ENCODE data around the gene TNS2.

Gene TNS2

DNA sequence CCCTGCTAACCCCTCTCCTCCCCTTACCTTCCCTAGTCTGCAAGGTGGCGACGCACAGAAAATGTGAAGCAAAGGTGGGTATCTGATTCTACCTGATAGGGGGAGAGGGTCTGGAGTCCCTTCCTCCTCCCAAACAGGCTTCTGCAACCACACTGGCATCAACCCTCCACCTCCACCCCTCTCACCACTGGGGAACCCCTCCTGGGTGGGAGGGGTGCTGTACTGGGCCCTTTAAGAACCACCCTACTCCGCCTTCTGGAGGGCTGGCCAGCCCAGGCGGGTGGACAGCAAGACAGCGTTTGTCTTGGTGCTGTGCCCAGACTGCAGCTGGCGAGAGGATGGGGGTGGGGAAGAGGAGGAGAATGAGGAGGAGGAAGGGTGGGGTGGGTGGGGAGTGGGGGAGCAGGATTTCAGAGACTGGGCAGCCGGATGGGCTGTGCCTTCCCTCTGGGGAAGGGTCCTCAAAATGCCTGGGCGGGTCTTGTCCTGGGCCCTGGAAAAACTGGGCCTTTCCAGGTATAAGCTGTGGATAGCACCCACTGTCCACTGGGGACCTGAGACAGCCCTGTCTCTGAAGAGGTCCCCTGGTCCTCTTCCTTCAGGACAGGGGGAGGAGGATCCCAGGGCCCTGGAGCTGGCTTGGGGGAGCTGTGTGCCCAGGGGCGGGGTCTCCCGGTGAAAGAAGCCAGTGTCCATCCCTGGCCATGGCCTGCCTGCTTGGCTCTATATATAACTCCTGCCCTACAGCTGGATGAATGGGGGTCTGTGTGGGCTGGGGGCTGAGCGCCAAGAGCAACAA is 2.8 kb downstream of the TNS2 start (continued):
- TF ChIP-seq, protein P1, sequence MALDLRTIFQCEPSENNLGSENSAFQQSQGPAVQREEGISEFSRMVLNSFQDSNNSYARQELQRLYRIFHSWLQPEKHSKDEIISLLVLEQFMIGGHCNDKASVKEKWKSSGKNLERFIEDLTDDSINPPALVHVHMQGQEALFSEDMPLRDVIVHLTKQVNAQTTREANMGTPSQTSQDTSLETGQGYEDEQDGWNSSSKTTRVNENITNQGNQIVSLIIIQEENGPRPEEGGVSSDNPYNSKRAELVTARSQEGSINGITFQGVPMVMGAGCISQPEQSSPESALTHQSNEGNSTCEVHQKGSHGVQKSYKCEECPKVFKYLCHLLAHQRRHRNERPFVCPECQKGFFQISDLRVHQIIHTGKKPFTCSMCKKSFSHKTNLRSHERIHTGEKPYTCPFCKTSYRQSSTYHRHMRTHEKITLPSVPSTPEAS (tag by site-specific recombination; IDR thresholded peaks at IDR 0.05), result no peak
- TF ChIP-seq ZNF426 (tag by site-specific recombination; IDR thresholded peaks at IDR 0.05) (no peak), ZNF366 (tag by site-specific recombination; conservative IDR thresholded peaks at IDR 0.05) (no peak), ZNF274 (IDR thresholded peaks at IDR 0.05; ENCODE audit: low read length) (no peak), ZNF274 (tag by site-specific recombination; IDR thresholded peaks at IDR 0.05; ENCODE audit: borderline replicate concordance) (no peak), KLF1 (tag by site-specific recombination; IDR thresholded peaks at IDR 0.05) (peak; percentile 87), ZNF654 (tag by site-specific recombination; IDR thresholded peaks at IDR 0.05; ENCODE audit: low read depth) (no peak), ZNF2 (tag by site-specific recombination; IDR thresholded peaks at IDR 0.05) (no peak), ZSCAN30 (tag by site-specific recombination; IDR thresholded peaks at IDR 0.05) (no peak), ZNF792 (tag by site-specific recombination; IDR thresholded peaks at IDR 0.05) (no peak), BCL11A (tag by site-specific recombination; IDR thresholded peaks at IDR 0.05; ENCODE audit: low read depth) (no peak), KLF8 (tag by site-specific recombination; IDR thresholded peaks at IDR 0.05) (no peak), ZNF645 (tag by site-specific recombination; IDR thresholded peaks at IDR 0.05) (no peak), ZNF335 (tag by site-specific recombination; conservative IDR thresholded peaks at IDR 0.05) (no peak), ZNF341 (tag by site-specific recombination; IDR thresholded peaks at IDR 0.05; ENCODE audit: low read depth) (peak; percentile 27; the same call in 1 of the 2 replicates), ZNF837 (tag by site-specific recombination; IDR thresholded peaks at IDR 0.05) (no peak), SP3 (tag by site-specific recombination; IDR thresholded peaks at IDR 0.05) (peak; percentile 59), ZNF24 (tag by site-specific recombination; IDR thresholded peaks at IDR 0.05) (no peak), ZNF121 (tag by site-specific recombination; IDR thresholded peaks at IDR 0.05) (no peak), ZNF530 (tag by site-specific recombination; IDR thresholded peaks at IDR 0.05; ENCODE audit: low read depth) (no peak), ZNF560 (tag by site-specific recombination; IDR thresholded peaks at IDR 0.05; ENCODE audit: borderline replicate concordance) (no peak), HOXA7 (CRISPR knock-in tag; IDR thresholded peaks at IDR 0.05; ENCODE audit: borderline replicate concordance) (no peak), ZNF600 (tag by site-specific recombination; IDR thresholded peaks at IDR 0.05) (peak; percentile 63), SP2 (tag by site-specific recombination; IDR thresholded peaks at IDR 0.05) (peak; percentile 64), ZNF416 (tag by site-specific recombination; IDR thresholded peaks at IDR 0.05) (no peak), ZNF157 (tag by site-specific recombination; IDR thresholded peaks at IDR 0.05) (no peak), ZFHX2 (tag by site-specific recombination; conservative IDR thresholded peaks at IDR 0.05) (peak; percentile 67; the same call in 1 of the 2 replicates), ZNF529 (tag by site-specific recombination; IDR thresholded peaks at IDR 0.05; ENCODE audit: insufficient replicate concordance) (no peak), ZNF76 (tag by site-specific recombination; IDR thresholded peaks at IDR 0.05; ENCODE audit: borderline replicate concordance, low read depth) (no peak), ZNF610 (tag by site-specific recombination; IDR thresholded peaks at IDR 0.05; ENCODE audit: borderline replicate concordance) (no peak)
- TF ChIP-seq, protein P2, sequence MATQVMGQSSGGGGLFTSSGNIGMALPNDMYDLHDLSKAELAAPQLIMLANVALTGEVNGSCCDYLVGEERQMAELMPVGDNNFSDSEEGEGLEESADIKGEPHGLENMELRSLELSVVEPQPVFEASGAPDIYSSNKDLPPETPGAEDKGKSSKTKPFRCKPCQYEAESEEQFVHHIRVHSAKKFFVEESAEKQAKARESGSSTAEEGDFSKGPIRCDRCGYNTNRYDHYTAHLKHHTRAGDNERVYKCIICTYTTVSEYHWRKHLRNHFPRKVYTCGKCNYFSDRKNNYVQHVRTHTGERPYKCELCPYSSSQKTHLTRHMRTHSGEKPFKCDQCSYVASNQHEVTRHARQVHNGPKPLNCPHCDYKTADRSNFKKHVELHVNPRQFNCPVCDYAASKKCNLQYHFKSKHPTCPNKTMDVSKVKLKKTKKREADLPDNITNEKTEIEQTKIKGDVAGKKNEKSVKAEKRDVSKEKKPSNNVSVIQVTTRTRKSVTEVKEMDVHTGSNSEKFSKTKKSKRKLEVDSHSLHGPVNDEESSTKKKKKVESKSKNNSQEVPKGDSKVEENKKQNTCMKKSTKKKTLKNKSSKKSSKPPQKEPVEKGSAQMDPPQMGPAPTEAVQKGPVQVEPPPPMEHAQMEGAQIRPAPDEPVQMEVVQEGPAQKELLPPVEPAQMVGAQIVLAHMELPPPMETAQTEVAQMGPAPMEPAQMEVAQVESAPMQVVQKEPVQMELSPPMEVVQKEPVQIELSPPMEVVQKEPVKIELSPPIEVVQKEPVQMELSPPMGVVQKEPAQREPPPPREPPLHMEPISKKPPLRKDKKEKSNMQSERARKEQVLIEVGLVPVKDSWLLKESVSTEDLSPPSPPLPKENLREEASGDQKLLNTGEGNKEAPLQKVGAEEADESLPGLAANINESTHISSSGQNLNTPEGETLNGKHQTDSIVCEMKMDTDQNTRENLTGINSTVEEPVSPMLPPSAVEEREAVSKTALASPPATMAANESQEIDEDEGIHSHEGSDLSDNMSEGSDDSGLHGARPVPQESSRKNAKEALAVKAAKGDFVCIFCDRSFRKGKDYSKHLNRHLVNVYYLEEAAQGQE (tag by site-specific recombination; IDR thresholded peaks at IDR 0.05), result 0 out of 2 replicates have a peak, but pooled peaks have one; percentile 19
- TF ChIP-seq, protein P3, sequence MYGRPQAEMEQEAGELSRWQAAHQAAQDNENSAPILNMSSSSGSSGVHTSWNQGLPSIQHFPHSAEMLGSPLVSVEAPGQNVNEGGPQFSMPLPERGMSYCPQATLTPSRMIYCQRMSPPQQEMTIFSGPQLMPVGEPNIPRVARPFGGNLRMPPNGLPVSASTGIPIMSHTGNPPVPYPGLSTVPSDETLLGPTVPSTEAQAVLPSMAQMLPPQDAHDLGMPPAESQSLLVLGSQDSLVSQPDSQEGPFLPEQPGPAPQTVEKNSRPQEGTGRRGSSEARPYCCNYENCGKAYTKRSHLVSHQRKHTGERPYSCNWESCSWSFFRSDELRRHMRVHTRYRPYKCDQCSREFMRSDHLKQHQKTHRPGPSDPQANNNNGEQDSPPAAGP (tag by site-specific recombination; IDR thresholded peaks at IDR 0.05), result 0 out of 2 replicates have a peak, but pooled peaks have one; percentile 66
- TF ChIP-seq, protein P4, sequence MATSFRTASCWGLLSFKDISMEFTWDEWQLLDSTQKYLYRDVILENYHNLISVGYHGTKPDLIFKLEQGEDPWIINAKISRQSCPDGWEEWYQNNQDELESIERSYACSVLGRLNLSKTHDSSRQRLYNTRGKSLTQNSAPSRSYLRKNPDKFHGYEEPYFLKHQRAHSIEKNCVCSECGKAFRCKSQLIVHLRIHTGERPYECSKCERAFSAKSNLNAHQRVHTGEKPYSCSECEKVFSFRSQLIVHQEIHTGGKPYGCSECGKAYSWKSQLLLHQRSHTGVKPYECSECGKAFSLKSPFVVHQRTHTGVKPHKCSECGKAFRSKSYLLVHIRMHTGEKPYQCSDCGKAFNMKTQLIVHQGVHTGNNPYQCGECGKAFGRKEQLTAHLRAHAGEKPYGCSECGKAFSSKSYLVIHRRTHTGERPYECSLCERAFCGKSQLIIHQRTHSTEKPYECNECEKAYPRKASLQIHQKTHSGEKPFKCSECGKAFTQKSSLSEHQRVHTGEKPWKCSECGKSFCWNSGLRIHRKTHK (tag by site-specific recombination; IDR thresholded peaks at IDR 0.05), result no peak
